Measurements from ENCODE around the gene MRPS7.

GRCh38 chr17:75241996-75242460 lies 19.7 kb upstream of the MRPS7 start:
- no peak for TF ChIP-seq CTCF (conservative IDR thresholded peaks at IDR 0.05 in 1 of 2, IDR thresholded peaks at IDR 0.05 in 1 of 2; ENCODE audit: extremely low read depth in 1 of 2, insufficient read depth in 1 of 2, low read depth in 1 of 2, low read length in 2 of 2)
- TF ChIP-seq EZH2 (IDR thresholded peaks at IDR 0.05; ENCODE audit: borderline replicate concordance, low read length): no peak
